Astrocyte of the spinal cord (primary cell): ENCODE data around the gene UTS2B.

Source experiments
- DNase-seq: peaks from one replicate; pipeline ENCODE4 v3.0.0; 2011; ENCODE audit warnings: low read depth, low spot score
- H3K4me3 ChIP-seq: 2 replicates; pipeline ENCODE4 v1.5.1; 2011; ENCODE audit warnings: low read depth, mild to moderate bottlenecking, low read length, moderate library complexity
- CTCF ChIP-seq: IDR thresholded peaks from 2 replicates; pipeline ENCODE4 v1.5.1; 2012; ENCODE audit warnings: low read depth, mild to moderate bottlenecking, low read length, inconsistent platforms
- in situ Hi-C: cut with HindIII; loops from 2 replicates; pipeline ENCODE4 v1.10.0; 2017; ENCODE audit warnings: low sequenced_read_pairs

UTS2B gene

GRCh38 chr3:191329654-191330529 lies at the start of gene UTS2B:
Gene UTS2B, minus strand, starts transcription at chr3:191330526. Its CDS starts 48,337 bp downstream, at chr3:191282189.
- TF ChIP-seq CTCF, result no peak
- in situ Hi-C loops, result no loop called here
- peak within 1 kb of the TSS; percentile 88 for H3K4me3 ChIP-seq
- DNase-seq, result peak; percentile 68

GRCh38 chr3:191380001-191380400 lies 49.7 kb upstream of the UTS2B start:
- DNase-seq, result no peak
- in situ Hi-C loops, result no loop called here
- no peak for TF ChIP-seq CTCF
- no peak overlapping the region for H3K4me3 ChIP-seq

GRCh38 chr3:191379446-191379845 lies 49.1 kb upstream of the UTS2B start:
- H3K4me3 ChIP-seq, result no peak overlapping the region
- in situ Hi-C loops, result no loop called here
- DNase-seq, result no peak
- no peak for TF ChIP-seq CTCF

GRCh38 chr3:191378142-191378812 lies 48.0 kb upstream of the UTS2B start:
- in situ Hi-C loops, result no loop called here
- H3K4me3 ChIP-seq, result no peak overlapping the region
- no peak for DNase-seq
- TF ChIP-seq CTCF, result no peak

- no peak overlapping the region for H3K4me3 ChIP-seq
- DNase-seq, result peak; percentile 82
- in situ Hi-C loops, result no loop called here
- TF ChIP-seq CTCF, result no peak
Measured at GRCh38 chr3:191376516-191377141, 46.3 kb upstream of the UTS2B start.

- H3K4me3 ChIP-seq, result no peak overlapping the region
- in situ Hi-C loops, result no loop called here
- no peak for DNase-seq
- no peak for TF ChIP-seq CTCF
Measured at GRCh38 chr3:191373327-191373726, 43.0 kb upstream of the UTS2B start.
